ENCODE data around the gene HSPB7.
"Not testable (repeated sequence)": the region's sequence is repeated elsewhere in the genome, so short reads cannot be mapped to it uniquely, and the experiment has no call there.

HSPB7 gene

DNA sequence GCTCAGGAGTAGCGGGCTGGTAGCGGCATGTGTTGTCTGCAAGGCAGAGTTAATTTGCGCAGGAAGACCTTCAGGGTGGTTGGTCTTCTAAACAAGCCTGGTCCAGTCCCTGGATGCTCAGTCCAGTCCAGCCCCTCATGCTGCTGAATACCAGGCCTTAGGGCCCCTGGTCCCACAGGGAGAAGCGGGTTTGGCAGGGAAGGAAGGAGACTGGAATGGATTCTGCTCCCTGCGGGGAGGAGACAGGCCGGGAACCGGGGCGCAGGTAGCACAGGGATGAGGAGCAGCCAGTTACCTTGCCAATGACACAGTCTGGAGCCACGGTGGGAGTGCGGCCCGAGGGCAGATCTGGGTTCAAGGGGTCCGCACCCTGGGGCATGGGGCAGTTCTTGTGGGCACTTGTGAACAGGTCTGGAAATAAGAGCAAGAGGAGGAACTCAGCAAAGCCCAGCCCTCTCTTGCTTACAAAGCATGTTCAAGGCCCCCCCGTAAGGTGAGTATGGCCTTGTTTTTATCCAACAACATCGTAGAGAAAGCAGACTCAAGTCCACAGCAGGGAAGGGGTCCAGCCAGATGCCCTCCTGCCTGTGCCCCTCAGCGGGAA, 45.5 kb upstream of the HSPB7 start:
- DNase-seq (ENCODE audit: low read depth) = no peak
- H3K4me3 ChIP-seq (ENCODE audit: control insufficient read depth, low read depth, low read length) = no peak overlapping the region
- TF ChIP-seq, protein P1, sequence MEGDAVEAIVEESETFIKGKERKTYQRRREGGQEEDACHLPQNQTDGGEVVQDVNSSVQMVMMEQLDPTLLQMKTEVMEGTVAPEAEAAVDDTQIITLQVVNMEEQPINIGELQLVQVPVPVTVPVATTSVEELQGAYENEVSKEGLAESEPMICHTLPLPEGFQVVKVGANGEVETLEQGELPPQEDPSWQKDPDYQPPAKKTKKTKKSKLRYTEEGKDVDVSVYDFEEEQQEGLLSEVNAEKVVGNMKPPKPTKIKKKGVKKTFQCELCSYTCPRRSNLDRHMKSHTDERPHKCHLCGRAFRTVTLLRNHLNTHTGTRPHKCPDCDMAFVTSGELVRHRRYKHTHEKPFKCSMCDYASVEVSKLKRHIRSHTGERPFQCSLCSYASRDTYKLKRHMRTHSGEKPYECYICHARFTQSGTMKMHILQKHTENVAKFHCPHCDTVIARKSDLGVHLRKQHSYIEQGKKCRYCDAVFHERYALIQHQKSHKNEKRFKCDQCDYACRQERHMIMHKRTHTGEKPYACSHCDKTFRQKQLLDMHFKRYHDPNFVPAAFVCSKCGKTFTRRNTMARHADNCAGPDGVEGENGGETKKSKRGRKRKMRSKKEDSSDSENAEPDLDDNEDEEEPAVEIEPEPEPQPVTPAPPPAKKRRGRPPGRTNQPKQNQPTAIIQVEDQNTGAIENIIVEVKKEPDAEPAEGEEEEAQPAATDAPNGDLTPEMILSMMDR (conservative IDR thresholded peaks at IDR 0.05; ENCODE audit: control insufficient read depth, insufficient read depth, low read depth, low read length) = no peak

- DNase-seq (ENCODE audit: low read depth) = not testable (repeated sequence)
Measured at GRCh38 chr1:16062687-16063075, 44.8 kb upstream of the HSPB7 start.

GRCh38 chr1:16061989-16062686, 44.3 kb upstream of the HSPB7 start:
- DNase-seq (ENCODE audit: low read depth); H3K4me3 ChIP-seq (ENCODE audit: control insufficient read depth, low read depth, low read length): not testable (repeated sequence)

More at GRCh38 chr1:16062687-16063075, 44.8 kb upstream of the HSPB7 start:
- H3K4me3 ChIP-seq (ENCODE audit: control insufficient read depth, low read depth, low read length) = not testable (repeated sequence)

GRCh38 chr1:16061266-16061665, 43.4 kb upstream of the HSPB7 start:
- TF ChIP-seq, protein P1 (conservative IDR thresholded peaks at IDR 0.05; ENCODE audit: control insufficient read depth, insufficient read depth, low read depth, low read length) = no peak
- DNase-seq (ENCODE audit: low read depth) = no peak
- no peak overlapping the region for H3K4me3 ChIP-seq (ENCODE audit: control insufficient read depth, low read depth, low read length)

DNA sequence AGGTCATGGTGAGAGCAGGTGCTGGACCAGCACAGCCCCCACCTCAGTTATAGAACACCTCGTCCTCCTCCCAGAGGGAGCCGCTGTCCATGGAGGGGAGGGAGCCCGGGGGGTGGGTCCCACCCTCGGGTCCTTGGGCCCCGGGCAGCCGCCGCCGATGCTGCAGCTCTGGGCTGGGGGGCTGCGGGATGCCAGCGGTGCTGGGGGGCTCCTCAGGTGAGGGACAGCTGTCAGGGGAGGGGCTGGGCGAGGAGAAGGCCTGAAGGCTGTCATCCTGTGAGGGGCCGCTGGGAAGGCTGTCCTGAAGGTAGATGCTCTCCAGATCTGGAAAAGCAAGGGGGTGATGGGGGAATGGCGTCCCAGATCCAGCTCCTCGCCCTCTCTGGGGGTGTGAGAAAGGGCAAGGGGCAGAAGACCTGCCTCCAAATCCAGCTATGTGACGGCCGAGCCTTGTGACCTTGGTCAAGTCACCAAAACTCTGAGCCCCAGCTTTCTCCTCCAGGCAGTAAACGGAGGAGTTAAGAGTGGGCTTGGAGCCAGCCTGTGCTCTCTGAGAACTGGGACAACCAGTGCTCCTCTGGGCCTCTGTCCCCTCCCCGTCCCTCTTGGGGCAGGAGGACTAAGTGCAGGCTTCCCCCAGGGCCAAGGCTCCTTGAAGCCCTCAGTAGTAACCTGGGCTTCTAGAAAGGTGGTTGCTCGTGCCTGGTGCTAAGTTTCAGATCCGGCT, 40.7 kb upstream of the HSPB7 start:
- H3K4me3 ChIP-seq (ENCODE audit: control insufficient read depth, low read depth, low read length); DNase-seq (ENCODE audit: low read depth): not testable (repeated sequence)

DNA sequence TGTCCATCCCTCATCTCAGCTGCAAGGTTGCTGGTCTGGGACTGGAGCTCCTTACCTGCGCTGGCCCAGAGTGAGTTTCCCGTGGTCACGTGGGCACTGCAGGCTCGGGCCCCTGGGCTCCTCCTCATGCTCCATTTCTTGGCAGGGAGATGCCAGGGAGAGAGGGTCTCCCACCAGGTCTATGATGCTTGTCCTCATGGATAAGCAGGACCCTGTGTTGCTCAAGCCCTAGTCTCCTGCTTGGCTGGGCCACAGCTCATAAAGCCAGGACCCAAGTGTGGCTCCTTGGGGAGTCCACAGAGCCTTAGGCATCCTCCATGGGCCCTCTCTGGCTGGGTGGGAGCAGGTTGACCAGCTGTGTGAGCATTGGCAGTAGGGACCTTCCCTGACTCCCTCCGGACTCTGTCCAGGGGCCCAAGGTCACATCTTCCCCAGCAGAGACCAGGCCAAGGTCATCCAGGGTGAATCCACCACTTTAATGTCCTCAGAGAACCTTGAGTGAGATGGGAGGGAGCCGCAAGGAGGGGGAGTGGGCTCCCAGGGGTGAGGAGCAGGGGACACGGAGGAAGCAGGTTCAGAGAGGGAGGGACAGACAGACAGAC, 39.6 kb upstream of the HSPB7 start:
- DNase-seq (ENCODE audit: low read depth); H3K4me3 ChIP-seq (ENCODE audit: control insufficient read depth, low read depth, low read length): not testable (repeated sequence)

GRCh38 chr1:16056521-16056912, 38.7 kb upstream of the HSPB7 start:
- DNase-seq (ENCODE audit: low read depth); H3K4me3 ChIP-seq (ENCODE audit: control insufficient read depth, low read depth, low read length): not testable (repeated sequence)

DNA sequence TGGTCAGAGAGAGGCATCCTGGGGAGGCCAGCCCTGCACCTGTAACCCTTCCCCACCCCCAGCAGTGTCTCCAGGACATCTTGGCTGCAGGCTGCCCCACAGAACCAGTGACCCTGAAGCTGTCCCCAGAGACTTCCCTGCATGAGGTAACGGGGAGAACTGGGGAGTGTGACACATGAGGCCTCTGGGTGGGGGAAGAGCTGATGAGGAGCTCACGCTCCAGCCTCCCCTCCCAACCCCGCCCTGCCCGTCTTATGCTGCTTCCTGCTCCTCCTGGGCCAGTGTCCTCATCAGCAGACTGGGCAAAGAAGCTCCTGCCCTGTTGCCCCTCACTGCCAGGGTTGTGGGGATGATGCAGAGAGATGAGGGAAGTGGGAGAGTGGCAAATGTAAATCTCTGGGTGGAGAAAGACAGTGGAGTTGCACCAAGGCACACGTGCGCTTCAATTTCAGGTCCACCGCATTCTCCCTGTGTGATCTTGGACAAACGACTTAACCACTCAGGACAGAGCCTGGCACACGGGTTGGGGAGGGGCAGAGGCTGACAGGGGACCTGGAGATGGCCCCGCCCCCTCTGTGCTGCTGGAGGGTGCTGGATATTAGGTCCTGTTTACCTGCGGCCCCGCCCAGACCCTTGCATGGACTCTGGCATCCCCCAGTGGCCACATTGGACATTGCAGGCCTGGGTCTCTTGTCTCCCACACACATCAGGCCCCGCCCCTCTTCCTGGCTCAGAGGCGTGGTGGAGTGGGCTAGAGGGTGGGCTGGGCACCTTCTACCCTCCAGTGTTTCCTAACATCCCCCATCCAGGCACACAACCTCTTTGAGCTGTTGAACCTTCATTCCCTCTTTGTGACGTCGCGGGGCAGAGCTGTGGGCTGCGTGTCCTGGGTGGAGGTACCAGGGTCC, 38.0 kb upstream of the HSPB7 start:
- H3K4me3 ChIP-seq (ENCODE audit: control insufficient read depth, low read depth, low read length) = no peak overlapping the region
- TF ChIP-seq, protein P1 (conservative IDR thresholded peaks at IDR 0.05; ENCODE audit: control insufficient read depth, insufficient read depth, low read depth, low read length) = peak; percentile 92
- peak; percentile 67 for DNase-seq (ENCODE audit: low read depth)

All from fibroblast of mammary gland (primary cell).